Uterus (tissue), 2 donors: ENCODE data around the gene ZRSR2.

Experiments used
- CTCF ChIP-seq, 4 experiments: fragments of 200-600 bp in 2 of 4; fragments of 450-650 bp in 2 of 4; sonication (generic) in 2 of 4; IDR thresholded peaks; one replicate each; pipeline ENCODE4 v1.5.1; 2016 to 2019; ENCODE audit warnings: antibody characterized with exemption in 4 of 4, mild to moderate bottlenecking in 2 of 4, moderate library complexity in 1 of 4
- POLR2A ChIP-seq, 2 donors: fragments of 450-650 bp; IDR thresholded peaks; one replicate each; pipeline ENCODE4 v1.6.1; 2016; ENCODE audit warnings: antibody characterized with exemption in 2 of 2, mild to moderate bottlenecking in 1 of 2, moderate library complexity in 1 of 2

GRCh38 chrX:15870310-15870709, 80.0 kb downstream of the ZRSR2 start:
- TF ChIP-seq CTCF (IDR thresholded peaks at IDR 0.05) (no peak), POLR2A (IDR thresholded peaks at IDR 0.05) (no peak)
